NCI-H510A (cell line): ENCODE measurements around the gene STOM.

ENCODE experiments used
- DNase-seq: peaks from one replicate; lab custom pipeline; 2025; lab: John Stamatoyannopoulos, UW

STOM gene

GRCh38 chr9:121322037-121322736 is 47.9 kb downstream of the STOM start:
- DNase-seq, result no peak

GRCh38 chr9:121321016-121321503 is 49.0 kb downstream of the STOM start:
- DNase-seq, result no peak

GRCh38 chr9:121319383-121319780 is 50.7 kb downstream of the STOM start:
- no peak for DNase-seq

DNA sequence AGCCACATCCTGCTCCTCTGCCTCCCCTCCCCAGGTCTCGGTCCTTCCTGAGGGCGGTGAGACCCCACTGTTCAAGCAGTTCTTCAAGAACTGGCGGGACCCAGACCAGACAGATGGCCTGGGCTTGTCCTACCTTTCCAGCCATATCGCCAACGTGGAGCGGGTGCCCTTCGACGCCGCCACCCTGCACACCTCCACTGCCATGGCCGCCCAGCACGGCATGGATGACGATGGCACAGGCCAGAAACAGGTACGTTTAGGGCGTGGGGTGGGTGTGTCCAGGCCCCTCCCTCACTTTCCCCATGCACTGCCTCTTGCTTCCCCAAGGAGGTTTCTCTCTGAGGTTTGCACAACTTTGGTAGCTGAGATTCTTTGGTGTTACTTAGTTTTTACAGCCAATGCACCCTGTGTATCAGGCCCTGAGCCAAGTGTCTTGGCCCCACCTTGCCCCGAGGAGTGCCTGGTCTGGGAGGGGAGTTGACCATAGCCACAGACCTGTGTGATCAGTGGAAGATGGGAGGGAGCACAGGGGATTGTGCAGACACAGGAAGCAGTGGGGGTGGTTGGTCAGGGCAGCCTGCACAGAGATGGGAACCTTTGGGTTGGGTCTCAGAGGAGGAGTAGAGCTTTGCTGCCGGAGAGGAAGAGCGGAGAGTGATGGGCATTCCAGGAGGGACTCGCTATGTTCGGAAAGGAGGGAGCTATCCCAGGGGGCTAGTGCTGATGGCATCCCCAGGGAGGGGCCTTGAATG is 51.2 kb downstream of the STOM start:
- no peak for DNase-seq

- no peak for DNase-seq
Measured at GRCh38 chr9:121317737-121318630, 52.1 kb downstream of the STOM start.

DNA sequence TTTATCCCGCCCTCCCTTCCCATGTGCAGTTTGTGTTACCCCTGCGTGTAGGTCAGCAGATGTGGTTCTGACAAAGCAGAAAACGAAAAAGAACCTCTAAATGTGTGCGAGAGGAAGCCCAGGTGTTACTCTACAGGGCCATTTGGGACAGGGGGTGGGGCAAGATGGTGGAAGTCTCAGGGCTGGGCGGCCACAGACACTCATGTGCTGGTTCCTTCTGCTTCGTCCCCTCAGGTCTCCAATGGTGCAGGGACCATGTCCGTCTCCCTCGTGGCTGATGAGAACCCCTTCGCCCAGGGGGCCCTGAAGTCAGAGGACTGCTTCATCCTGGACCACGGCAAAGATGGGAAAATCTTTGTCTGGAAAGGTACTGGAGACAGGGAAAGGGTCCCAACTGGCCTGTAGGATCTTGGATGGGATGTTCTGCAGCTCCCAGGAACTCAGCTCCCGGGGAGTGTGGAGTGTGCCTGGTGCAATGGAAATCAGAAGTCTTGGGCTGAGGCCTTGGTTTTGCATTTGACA is 53.1 kb downstream of the STOM start:
- DNase-seq, result no peak

- DNase-seq, result no peak
Measured at GRCh38 chr9:121316378-121316777, 53.7 kb downstream of the STOM start.

DNA sequence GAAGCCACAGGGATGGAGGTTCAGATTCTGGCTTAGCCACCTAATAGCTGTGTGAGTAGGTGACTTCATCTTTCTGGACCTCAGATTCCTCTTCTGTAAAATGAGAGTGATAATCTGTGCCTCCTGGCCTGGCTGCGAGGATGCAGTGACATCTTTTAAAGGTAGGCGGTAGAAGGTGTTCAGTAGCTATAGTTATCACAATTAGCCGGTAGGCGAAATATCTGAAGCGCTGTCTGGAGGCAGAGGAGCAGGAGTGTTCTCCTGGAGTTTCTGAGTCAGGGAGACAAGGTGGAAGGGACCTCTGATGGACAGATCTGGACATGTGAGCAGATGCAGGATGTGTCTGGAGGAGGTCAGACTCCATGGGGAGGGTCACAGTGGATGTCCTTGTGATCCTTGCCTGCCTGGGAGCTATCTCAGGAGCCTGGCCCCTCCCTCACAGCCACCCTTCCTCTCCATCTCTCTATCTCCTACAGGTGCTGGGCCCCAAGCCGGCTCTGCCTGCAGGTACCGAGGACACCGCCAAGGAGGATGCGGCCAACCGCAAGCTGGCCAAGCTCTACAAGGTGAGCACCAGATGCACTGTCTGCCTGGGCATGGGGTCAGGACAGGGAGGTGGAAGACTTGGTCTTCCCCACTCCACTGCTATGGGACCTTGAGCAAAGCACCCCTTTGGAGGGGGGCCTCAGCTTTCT is 56.4 kb downstream of the STOM start:
- DNase-seq, result no peak

- no peak for DNase-seq
Measured at GRCh38 chr9:121312169-121312568, 57.9 kb downstream of the STOM start.

- DNase-seq, result no peak
Measured at GRCh38 chr9:121310571-121310970, 59.5 kb downstream of the STOM start.

GRCh38 chr9:121309833-121310425 is 60.1 kb downstream of the STOM start:
- DNase-seq, result no peak

DNA sequence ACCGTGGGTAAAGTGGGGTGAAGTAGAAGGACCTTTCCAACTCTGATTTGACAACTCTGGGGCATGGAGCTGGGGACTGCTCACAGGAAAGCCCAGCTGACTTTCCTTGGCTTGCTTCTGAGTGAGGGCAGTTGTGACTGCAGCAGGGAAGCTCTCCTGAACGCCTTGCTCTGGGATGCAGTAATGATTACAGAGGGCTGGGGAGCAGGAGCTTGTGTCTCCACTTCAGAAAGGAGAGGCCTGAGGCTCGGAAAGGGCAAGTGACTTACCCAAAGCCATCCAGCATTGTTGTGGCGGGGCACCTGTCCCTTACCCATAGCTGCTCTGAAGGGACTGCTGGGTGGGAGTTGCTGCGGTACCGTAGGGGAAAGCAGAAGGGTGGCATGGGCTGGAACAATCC is 60.9 kb downstream of the STOM start:
- DNase-seq, result no peak

GRCh38 chr9:121308765-121309164 is 61.3 kb downstream of the STOM start:
- DNase-seq, result no peak

GRCh38 chr9:121307976-121308375 is 62.1 kb downstream of the STOM start:
- DNase-seq, result no peak

DNA sequence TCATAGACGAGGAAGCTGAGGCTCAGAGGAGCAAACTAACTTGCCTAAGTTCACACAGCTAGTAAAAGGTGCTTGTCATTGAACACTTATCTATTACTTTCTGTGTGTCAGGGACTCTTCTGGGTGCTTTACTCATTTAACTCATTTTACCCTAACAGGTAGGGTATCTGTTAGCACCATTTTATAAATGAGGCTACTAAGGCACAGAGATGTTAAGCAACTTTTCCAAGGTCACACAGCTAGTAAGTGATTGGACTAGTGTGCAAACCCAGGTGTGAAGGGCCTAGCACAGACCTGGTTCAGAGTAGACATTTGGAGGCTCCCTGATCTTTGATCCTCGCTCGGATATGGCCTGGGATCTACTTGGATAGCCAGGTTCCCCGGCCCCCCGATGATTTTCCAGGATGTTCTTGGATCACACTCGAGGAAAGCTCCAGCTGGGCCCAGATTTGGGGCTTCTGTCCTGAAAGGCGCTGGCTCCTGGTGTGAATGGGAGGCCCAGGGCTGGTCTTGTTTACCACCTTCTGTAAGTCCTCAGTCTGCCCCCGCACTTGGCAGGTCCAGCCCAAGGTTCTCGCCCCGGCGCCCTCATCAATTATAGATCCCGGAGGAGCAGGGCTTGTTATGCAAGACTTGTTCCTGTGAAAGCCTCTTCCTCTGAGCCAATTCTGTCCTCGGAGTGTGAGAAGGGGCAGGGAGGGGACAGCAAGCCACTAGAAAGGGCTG is 64.6 kb downstream of the STOM start:
- DNase-seq, result no peak

DNA sequence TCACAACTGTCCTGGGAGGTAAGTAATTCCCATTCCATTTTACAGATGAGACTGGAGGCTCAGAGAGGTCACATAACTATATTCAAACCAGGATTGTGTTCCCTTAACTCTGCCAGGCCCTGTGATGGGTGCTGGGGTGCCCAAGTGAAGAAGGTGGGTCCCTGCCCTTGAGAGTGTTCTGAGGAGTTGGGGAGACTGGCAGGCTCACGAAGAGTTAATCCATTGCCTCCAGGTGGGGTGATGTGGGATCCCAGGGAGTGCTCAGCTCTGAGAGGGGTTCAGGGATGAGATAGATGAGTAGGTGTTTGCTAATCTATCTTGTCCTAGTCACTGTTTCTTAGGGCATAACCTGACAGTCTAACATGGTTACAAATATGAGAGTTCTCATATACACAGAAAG is 65.3 kb downstream of the STOM start:
- no peak for DNase-seq

- no peak for DNase-seq
Measured at GRCh38 chr9:121303456-121304451, 66.3 kb downstream of the STOM start.

DNA sequence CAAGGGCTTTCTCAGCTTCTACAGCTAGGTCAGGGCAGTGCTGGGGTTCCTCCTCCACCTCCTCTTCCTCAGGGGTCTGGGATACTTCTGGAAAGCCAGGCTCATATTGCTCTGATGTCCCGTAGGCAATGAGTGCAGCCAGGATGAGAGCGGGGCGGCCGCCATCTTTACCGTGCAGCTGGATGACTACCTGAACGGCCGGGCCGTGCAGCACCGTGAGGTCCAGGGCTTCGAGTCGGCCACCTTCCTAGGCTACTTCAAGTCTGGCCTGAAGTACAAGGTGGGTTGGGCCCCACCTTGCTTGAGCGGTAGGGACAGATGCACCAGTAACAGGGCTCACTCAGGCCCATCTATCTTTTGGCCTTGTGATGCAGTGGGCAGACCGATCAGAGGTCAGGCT is 67.3 kb downstream of the STOM start:
- DNase-seq, result no peak

DNA sequence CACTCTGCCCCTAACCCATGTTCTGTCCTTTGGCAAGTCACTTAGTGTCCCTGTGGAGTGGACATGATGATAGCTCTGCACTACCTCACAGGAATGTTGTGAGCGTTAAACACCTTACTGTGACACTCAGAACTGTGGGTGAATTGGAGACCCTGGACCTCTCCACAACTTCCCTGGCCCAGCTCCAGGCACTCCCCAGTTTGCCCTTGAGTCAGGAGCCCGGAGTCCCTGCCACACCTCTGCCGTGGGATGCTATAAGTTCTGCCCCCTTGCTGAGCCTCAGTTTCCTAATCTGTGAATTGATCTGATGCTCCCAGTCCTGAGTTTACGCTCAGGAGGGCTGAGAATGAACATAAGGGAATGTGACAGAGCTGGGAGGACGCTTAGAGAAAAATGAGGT is 67.7 kb downstream of the STOM start:
- no peak for DNase-seq
